ENCODE measurements around the gene NIPBL. TPM values are rescaled to one million over a fixed set of nuclear protein-coding genes. Genes with fewer than 3 reads are reported as not detected.

Gene NIPBL
- total RNA-seq, 1 experiment from 2014 or later = 61.3 TPM

GRCh38 chr5:36880761-36881160 lies 4.2 kb downstream of the NIPBL start:
- H3K27me3 Mint-ChIP-seq (ENCODE audit: low read depth) = no peaks in the 10 kb centered on the region
- Histone ChIP-seq H2AK5ac (ENCODE audit: insufficient read length, low read length) (no peak overlapping the region), H2AFZ (ENCODE audit: low read length) (no peak overlapping the region), H4K20me1 (ENCODE audit: control insufficient read depth, insufficient read depth, insufficient read length) (no peaks in the 10 kb centered on the region), H3K4ac (ENCODE audit: low read depth, low read length) (no peak overlapping the region), H3K27ac (ENCODE audit: insufficient read length, low read depth, low read length) (no peak overlapping the region), H3K9me3 (ENCODE audit: control insufficient read depth, low read depth, low read length) (no peaks in the 10 kb centered on the region), H3T11ph (ENCODE audit: low read length) (no peak overlapping the region), H3K79me1 (ENCODE audit: insufficient read depth, low read depth, low read length, poor library complexity, severe bottlenecking) (no peaks in the 10 kb centered on the region), H2BK12ac (ENCODE audit: insufficient read length, low read depth, low read length) (no peak overlapping the region), H3K27me3 (ENCODE audit: insufficient read depth, low read length) (no peaks in the 10 kb centered on the region), H3K23me2 (ENCODE audit: insufficient read length, low read depth, low read length, poor library complexity, severe bottlenecking) (peaks cover 9% of the 10 kb centered on the region), H3K79me2 (ENCODE audit: insufficient read depth, low read length) (peaks cover 30% of the 10 kb centered on the region; the same call in 1 of the 2 replicates), H3K14ac (ENCODE audit: insufficient read depth, low read length) (no peak overlapping the region), H4K91ac (ENCODE audit: insufficient read length, low read depth, low read length) (no peak overlapping the region), H4K8ac (replicated peaks; ENCODE audit: insufficient read length, low read depth, low read length) (no peak overlapping the region), H3K56ac (ENCODE audit: insufficient read length, low read depth, low read length) (no peak overlapping the region), H2BK120ac (ENCODE audit: low read depth, low read length, poor library complexity, severe bottlenecking) (no peak overlapping the region), H3K18ac (ENCODE audit: insufficient read length, low read depth, low read length) (no peak overlapping the region), H3K4me2 (ENCODE audit: insufficient read depth, insufficient read length, low read length) (no peak overlapping the region), H4K5ac (ENCODE audit: insufficient read length, low read depth, low read length) (no peak overlapping the region), H3K23ac (ENCODE audit: insufficient read length, low read depth, low read length) (no peak overlapping the region), H2BK15ac (ENCODE audit: low read depth, low read length) (no peak overlapping the region), H2BK5ac (ENCODE audit: insufficient read length, low read length) (no peak overlapping the region), H3K4me1 (ENCODE audit: insufficient read depth, low read length) (no peaks in the 10 kb centered on the region; the same call in 1 of the 2 replicates), H2BK20ac (ENCODE audit: low read depth, low read length, poor library complexity, severe bottlenecking) (no peak overlapping the region), H3K9ac (ENCODE audit: extremely low read depth, insufficient read length, low read length) (no peak overlapping the region)
- peaks cover 7 to 9% (median 8%) of the 10 kb centered on the region in 3 experiments; a peak in 6 of 7 replicates for H3K36me3 Mint-ChIP-seq (ENCODE audit: insufficient read depth in 1 of 3, low read depth in 3 of 3)
- TF ChIP-seq, protein P1, sequence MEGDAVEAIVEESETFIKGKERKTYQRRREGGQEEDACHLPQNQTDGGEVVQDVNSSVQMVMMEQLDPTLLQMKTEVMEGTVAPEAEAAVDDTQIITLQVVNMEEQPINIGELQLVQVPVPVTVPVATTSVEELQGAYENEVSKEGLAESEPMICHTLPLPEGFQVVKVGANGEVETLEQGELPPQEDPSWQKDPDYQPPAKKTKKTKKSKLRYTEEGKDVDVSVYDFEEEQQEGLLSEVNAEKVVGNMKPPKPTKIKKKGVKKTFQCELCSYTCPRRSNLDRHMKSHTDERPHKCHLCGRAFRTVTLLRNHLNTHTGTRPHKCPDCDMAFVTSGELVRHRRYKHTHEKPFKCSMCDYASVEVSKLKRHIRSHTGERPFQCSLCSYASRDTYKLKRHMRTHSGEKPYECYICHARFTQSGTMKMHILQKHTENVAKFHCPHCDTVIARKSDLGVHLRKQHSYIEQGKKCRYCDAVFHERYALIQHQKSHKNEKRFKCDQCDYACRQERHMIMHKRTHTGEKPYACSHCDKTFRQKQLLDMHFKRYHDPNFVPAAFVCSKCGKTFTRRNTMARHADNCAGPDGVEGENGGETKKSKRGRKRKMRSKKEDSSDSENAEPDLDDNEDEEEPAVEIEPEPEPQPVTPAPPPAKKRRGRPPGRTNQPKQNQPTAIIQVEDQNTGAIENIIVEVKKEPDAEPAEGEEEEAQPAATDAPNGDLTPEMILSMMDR (conservative IDR thresholded peaks at IDR 0.05) = no peak
- no CpG with 5 or more reads among the region's 3 CpGs for WGBS (ENCODE audit: extremely low coverage, insufficient read length, low lambda C conversion rate)
- peak overlapping the region; percentile 16 to 81 (median 68); a peak in 2 of 7 replicates for H3K27ac Mint-ChIP-seq
- 0 out of 5 replicates have a peak overlapping the region, but pooled peaks of 1 of the 2 experiments have one; percentile 22 for H3K4me3 Mint-ChIP-seq
- H3K4me1 Mint-ChIP-seq = peaks cover 44% of the 10 kb centered on the region in 2 experiments
- no peak for DNase-seq
- H3K9me3 Mint-ChIP-seq = no peaks in the 10 kb centered on the region

Measured in H9 (cell line).